GM18907 (cell line): ENCODE measurements around the gene ERF.
A peak's percentile ranks its signal among the peaks of the same experiment; 100 is the strongest.

ENCODE experiments used
- ATAC-seq: cut with Tn5 transposase; IDR thresholded peaks from one replicate; pipeline ENCODE4 v1.9.1; 2021; ENCODE audit warnings: mild to moderate bottlenecking, moderate library complexity; ENCODE audit not compliant: unreplicated experiment

ERF gene

GRCh38 chr19:42244347-42245220 lies 10.3 kb downstream of the ERF start:
- ATAC-seq = peak; percentile 39

- peak; percentile 71 for ATAC-seq
Observed at GRCh38 chr19:42242512-42243409, 12.2 kb downstream of the ERF start, which contains the start of gene GSK3A. Gene GSK3A (minus strand): TSS chr19:42242602. CDS start chr19:42242465, 137 bp downstream.

- peak; percentile 0 for ATAC-seq
Observed at GRCh38 chr19:42242069-42242511, 12.8 kb downstream of the ERF start.

- ATAC-seq = no peak
Observed at GRCh38 chr19:42241279-42241678, 13.6 kb downstream of the ERF start.

GRCh38 chr19:42239544-42240220 lies 15.2 kb downstream of the ERF start:
- ATAC-seq = no peak

- no peak for ATAC-seq
Observed at GRCh38 chr19:42235181-42235580, 19.7 kb downstream of the ERF start.

GRCh38 chr19:42234364-42234763 lies 20.6 kb downstream of the ERF start:
- no peak for ATAC-seq

- no peak for ATAC-seq
Observed at GRCh38 chr19:42233678-42234292, 21.1 kb downstream of the ERF start.

- no peak for ATAC-seq
Observed at GRCh38 chr19:42233106-42233505, 21.8 kb downstream of the ERF start.

GRCh38 chr19:42232435-42232834 lies 22.5 kb downstream of the ERF start:
- ATAC-seq = no peak

- no peak for ATAC-seq
Observed at GRCh38 chr19:42230571-42230970, 24.4 kb downstream of the ERF start.

GRCh38 chr19:42229855-42230351 lies 25.0 kb downstream of the ERF start:
- ATAC-seq = no peak

GRCh38 chr19:42229301-42229854 lies 25.6 kb downstream of the ERF start:
- ATAC-seq = no peak

- no peak for ATAC-seq
Observed at GRCh38 chr19:42228641-42229040, 26.3 kb downstream of the ERF start.

- no peak for ATAC-seq
Observed at GRCh38 chr19:42226886-42227285, 28.0 kb downstream of the ERF start.

GRCh38 chr19:42225718-42226292 lies 29.1 kb downstream of the ERF start:
- no peak for ATAC-seq

- ATAC-seq = no peak
Observed at GRCh38 chr19:42224940-42225717, 29.8 kb downstream of the ERF start.

GRCh38 chr19:42220751-42221097 lies 34.2 kb downstream of the ERF start:
- no peak for ATAC-seq
